Liver (tissue), 9 donors: ENCODE results near the gene HEPN1. TPM values are rescaled to one million over a fixed set of nuclear protein-coding genes. Genes with fewer than 3 reads are reported as not detected.

Source experiments
- DNase-seq: peaks from one replicate; pipeline ENCODE4 v3.0.0-alpha.2; 2017; ENCODE audit warnings: low spot score
- H3K27ac ChIP-seq, 2 donors: one replicate each; pipeline ENCODE4 v1.7.0; 2013; ENCODE audit warnings: inconsistent platforms in 2 of 2, low read length in 2 of 2, control low read depth in 1 of 2, low read depth in 1 of 2, mild to moderate bottlenecking in 1 of 2
- H3K27me3 ChIP-seq, 4 donors: one replicate each; pipeline versions ENCODE4 v1.6.1 to v1.7.0; 2013; ENCODE audit warnings: low read length in 3 of 4, inconsistent platforms in 1 of 4, mild to moderate bottlenecking in 1 of 4, moderate library complexity in 1 of 4; ENCODE audit not compliant: control insufficient read depth in 4 of 4, insufficient read depth in 4 of 4
- H3K36me3 ChIP-seq, 4 donors: one replicate each; pipeline versions ENCODE4 v1.6.1 to v1.7.0; 2013; ENCODE audit warnings: low read length in 3 of 4, mild to moderate bottlenecking in 3 of 4, low read depth in 1 of 4, moderate library complexity in 1 of 4; ENCODE audit not compliant: control insufficient read depth in 4 of 4, insufficient read depth in 3 of 4
- H3K4me1 ChIP-seq, 4 donors: one replicate each; pipeline versions ENCODE4 v1.6.1 to v1.7.0; 2013; ENCODE audit warnings: low read length in 3 of 4, mild to moderate bottlenecking in 3 of 4, moderate library complexity in 1 of 4; ENCODE audit not compliant: control insufficient read depth in 4 of 4, insufficient read depth in 4 of 4
- H3K4me3 ChIP-seq, 3 donors: one replicate each; pipeline versions ENCODE4 v1.6.1 to v1.7.0; 2013; ENCODE audit warnings: low read length in 3 of 3, control low read depth in 1 of 3, low read depth in 1 of 3, mild to moderate bottlenecking in 1 of 3
- H3K9ac ChIP-seq, 2 donors: one replicate each; pipeline ENCODE4 v1.7.0; 2013; ENCODE audit warnings: low read length in 2 of 2, mild to moderate bottlenecking in 2 of 2, moderate library complexity in 2 of 2, control low read depth in 1 of 2, low read depth in 1 of 2
- H3K9me3 ChIP-seq, 4 donors: one replicate each; pipeline versions ENCODE4 v1.6.1 to v1.7.0; 2013; ENCODE audit warnings: low read length in 3 of 4; ENCODE audit not compliant: control insufficient read depth in 4 of 4
- ATF3 ChIP-seq: IDR thresholded peaks from 2 replicates; pipeline ENCODE4 v1.6.1; 2016; ENCODE audit warnings: antibody characterized with exemption
- CTCF ChIP-seq: fragments of 150-350 bp; IDR thresholded peaks from 2 replicates; pipeline ENCODE4 v1.5.1; 2017; ENCODE audit warnings: improper control_type of control experiment, low read depth, low read length; ENCODE audit not compliant: missing input control
- EGR1 ChIP-seq, 2 donors: IDR thresholded peaks; 2 replicates each; pipeline ENCODE4 v1.6.1; 2016 to 2018; ENCODE audit warnings: antibody characterized with exemption in 2 of 2, low read depth in 2 of 2
- FOXA1 ChIP-seq: IDR thresholded peaks from 2 replicates; pipeline ENCODE4 v1.6.1; 2016; ENCODE audit warnings: antibody characterized with exemption
- FOXA2 ChIP-seq: IDR thresholded peaks from 2 replicates; pipeline ENCODE4 v1.6.1; 2016; ENCODE audit warnings: antibody characterized with exemption
- GABPA ChIP-seq, 2 donors: IDR thresholded peaks in 1 of 2; conservative IDR thresholded peaks in 1 of 2; 2 replicates each; pipeline ENCODE4 v1.6.1; 2016; ENCODE audit warnings: antibody characterized with exemption in 2 of 2, mild to moderate bottlenecking in 1 of 2, moderate library complexity in 1 of 2
- HNF4A ChIP-seq, 2 donors: conservative IDR thresholded peaks; 2 replicates each; pipeline ENCODE4 v1.6.1; 2016; ENCODE audit warnings: antibody characterized with exemption in 2 of 2, mild to moderate bottlenecking in 2 of 2
- HNF4G ChIP-seq: IDR thresholded peaks from 2 replicates; pipeline ENCODE4 v1.6.1; 2016; ENCODE audit warnings: antibody characterized with exemption
- JUND ChIP-seq, 2 donors: IDR thresholded peaks; 2 replicates each; pipeline ENCODE4 v1.6.1; 2016; ENCODE audit warnings: antibody characterized with exemption in 2 of 2
- MAX ChIP-seq: IDR thresholded peaks from 2 replicates; pipeline ENCODE4 v1.6.1; 2016; ENCODE audit warnings: antibody characterized with exemption
- NR2F2 ChIP-seq: IDR thresholded peaks from 2 replicates; pipeline ENCODE4 v1.6.1; 2016; ENCODE audit warnings: antibody characterized with exemption
- RAD21 ChIP-seq, 2 donors: IDR thresholded peaks; 2 replicates each; pipeline ENCODE4 v1.6.1; 2016; ENCODE audit warnings: antibody characterized with exemption in 2 of 2, mild to moderate bottlenecking in 2 of 2
- RXRA ChIP-seq, 2 donors: IDR thresholded peaks; 2 replicates each; pipeline ENCODE4 v1.6.1; 2017 to 2018; ENCODE audit warnings: antibody characterized with exemption in 2 of 2, mild to moderate bottlenecking in 1 of 2
- SP1 ChIP-seq: IDR thresholded peaks from 2 replicates; pipeline ENCODE4 v1.6.1; 2018; ENCODE audit warnings: antibody characterized with exemption, mild to moderate bottlenecking
- TAF1 ChIP-seq: conservative IDR thresholded peaks from 2 replicates; pipeline ENCODE4 v1.6.1; 2016; ENCODE audit warnings: antibody characterized with exemption, mild to moderate bottlenecking
- YY1 ChIP-seq: IDR thresholded peaks from 2 replicates; pipeline ENCODE4 v1.6.1; 2016; ENCODE audit warnings: antibody characterized with exemption, mild to moderate bottlenecking
- ZBTB33 ChIP-seq: IDR thresholded peaks from 2 replicates; pipeline ENCODE4 v1.6.1; 2016; ENCODE audit warnings: antibody characterized with exemption
- WGBS: extraction: QIAGEN DNeasy Blood & Tissue Kit; methylation state at CpG from one replicate; pipeline ENCODE4 v1.1.7; 2013; 5-methylcytosine and 5-hydroxymethylcytosine counted together
- polyA plus RNA-seq, 2 donors: library from polyadenylated mRNA; stranded (reverse) in 1 of 2; unstranded in 1 of 2; fragments of 200-250 nt in 1 of 2; fragments of >200 nt in 1 of 2; fragmentation: Nextera tagmentation in 1 of 2; extraction: Ambion mirVana in 1 of 2; gene quantifications; one replicate each; pipeline versions ENCODE4 v1.2.1 to v1.2.3, GENCODE V29; 2013 to 2015
- total RNA-seq, 2 donors: library from RNA; depleted of rRNA; stranded (reverse); fragments of >200 nt; gene quantifications; one replicate each; pipeline ENCODE4 v1.2.3, GENCODE V29; 2014
- donor health status: healthy.
- donor health status: healthy.
- donor health status: healthy.
- donor health status: healthy.
- donor health status: healthy.

The HEPN1 gene
- total and polyA plus RNA-seq, 4 donors, result 0.22 to 2.6 TPM; not detected in 2

- no peak for TF ChIP-seq YY1
- TF ChIP-seq RAD21 (IDR thresholded peaks at IDR 0.05), result peak in 1 of 2 donors; percentile 16
- no peaks in the 10 kb centered on the region for H3K27me3 ChIP-seq
- peaks cover 0 to 6% (median 0%) of the 10 kb centered on the region in 4 donors for H3K4me1 ChIP-seq
- no peak overlapping the region for H3K4me3 ChIP-seq
- H3K9me3 ChIP-seq, result no peaks in the 10 kb centered on the region
- DNase-seq, result no peak
- H3K9ac ChIP-seq, result no peak overlapping the region
- H3K27ac ChIP-seq, result no peak overlapping the region
- H3K36me3 ChIP-seq, result no peaks in the 10 kb centered on the region
- WGBS, result 79% methylated on average over 3 of the region's 3 CpGs
Observed at GRCh38 chr11:124944565-124944964, 25.5 kb downstream of the HEPN1 start.

- no peak for TF ChIP-seq HNF4G
- TF ChIP-seq YY1, result no peak
- no peak for TF ChIP-seq MAX
- TF ChIP-seq ATF3, result no peak
- TF ChIP-seq JUND (IDR thresholded peaks at IDR 0.05), result no peak
- no peak for TF ChIP-seq SP1
- no peak for TF ChIP-seq TAF1
- no peak for TF ChIP-seq ZBTB33
- no peak for TF ChIP-seq RAD21 (IDR thresholded peaks at IDR 0.05)
- TF ChIP-seq EGR1 (IDR thresholded peaks at IDR 0.05; ENCODE audit: low read depth in 2 of 2), result no peak
- no peak for TF ChIP-seq HNF4A (conservative IDR thresholded peaks at IDR 0.05)
- TF ChIP-seq FOXA2, result no peak
- no peak for TF ChIP-seq FOXA1
- Histone ChIP-seq H3K27ac (no peak overlapping the region), H3K4me3 (no peak overlapping the region), H3K9ac (no peak overlapping the region), H3K36me3 (no peaks in the 10 kb centered on the region), H3K4me1 (peaks cover 0 to 6% (median 0%) of the 10 kb centered on the region in 4 donors), H3K27me3 (no peaks in the 10 kb centered on the region), H3K9me3 (no peaks in the 10 kb centered on the region)
- DNase-seq, result no peak
- 91% methylated on average over 6 of the region's 6 CpGs for WGBS
Observed at GRCh38 chr11:124945826-124946225, 26.8 kb downstream of the HEPN1 start.

- TF ChIP-seq HNF4G (no peak), GABPA (IDR thresholded peaks at IDR 0.05 in 1 of 2, conservative IDR thresholded peaks at IDR 0.05 in 1 of 2) (no peak), HNF4A (conservative IDR thresholded peaks at IDR 0.05) (no peak), FOXA2 (no peak), MAX (no peak), SP1 (no peak), EGR1 (IDR thresholded peaks at IDR 0.05; ENCODE audit: low read depth in 2 of 2) (no peak), CTCF (no peak), NR2F2 (no peak), RAD21 (IDR thresholded peaks at IDR 0.05) (no peak), TAF1 (no peak), ATF3 (no peak), FOXA1 (no peak), YY1 (no peak), RXRA (IDR thresholded peaks at IDR 0.05) (no peak), ZBTB33 (no peak), JUND (IDR thresholded peaks at IDR 0.05) (no peak)
- H3K36me3 ChIP-seq, result no peaks in the 10 kb centered on the region
- H3K9ac ChIP-seq, result no peak overlapping the region
- H3K4me1 ChIP-seq, result peaks cover 0 to 6% (median 0%) of the 10 kb centered on the region in 4 donors
- WGBS, result 76% methylated on average over 2 of the region's 2 CpGs
- no peak for DNase-seq
- no peaks in the 10 kb centered on the region for H3K27me3 ChIP-seq
- no peaks in the 10 kb centered on the region for H3K9me3 ChIP-seq
- H3K4me3 ChIP-seq, result no peak overlapping the region
- H3K27ac ChIP-seq, result no peak overlapping the region
Observed at GRCh38 chr11:124946735-124947141, 27.7 kb downstream of the HEPN1 start.
